Measurements from ENCODE around the gene PVRIG.
"Not testable (repeated sequence)": the region's sequence is repeated elsewhere in the genome, so short reads cannot be mapped to it uniquely, and the experiment has no call there.

PVRIG gene

GRCh38 chr7:100210805-100211204 lies 8.9 kb upstream of the PVRIG start:
- Mint-ChIP-seq H3K9me3 (no peaks in the 10 kb centered on the region), H3K4me1 (ENCODE audit: low read depth in 2 of 2) (peaks cover 32 to 47% of the 10 kb centered on the region in 2 donors), H3K36me3 (ENCODE audit: insufficient read depth) (peaks cover 3% of the 10 kb centered on the region), H3K27ac (peak overlapping the region; percentile 75 to 94), H3K27me3 (no peaks in the 10 kb centered on the region), H3K4me3 (no peak overlapping the region)
- ATAC-seq (replicated peaks) (no peak), DNase-seq (no peak)

GRCh38 chr7:100211342-100211780 lies 8.4 kb upstream of the PVRIG start:
- DNase-seq (peak; percentile 35 to 52 (median 42)), ATAC-seq (replicated peaks) (peak; percentile 94)
- Mint-ChIP-seq H3K27ac (peak overlapping the region; percentile 75 to 84), H3K4me1 (ENCODE audit: low read depth in 2 of 2) (peaks cover 32 to 47% of the 10 kb centered on the region in 2 donors), H3K9me3 (no peaks in the 10 kb centered on the region), H3K4me3 (peak overlapping the region; percentile 63 to 77), H3K36me3 (ENCODE audit: insufficient read depth) (peaks cover 3% of the 10 kb centered on the region), H3K27me3 (no peaks in the 10 kb centered on the region)

GRCh38 chr7:100212631-100213286 lies 7.0 kb upstream of the PVRIG start:
- no peak for DNase-seq
- H3K36me3 Mint-ChIP-seq (ENCODE audit: insufficient read depth) = peaks cover 8% of the 10 kb centered on the region
- peak overlapping the region; percentile 73 to 84 for H3K27ac Mint-ChIP-seq
- H3K4me1 Mint-ChIP-seq (ENCODE audit: low read depth in 2 of 2) = peaks cover 39 to 47% of the 10 kb centered on the region in 2 donors
- no peaks in the 10 kb centered on the region for H3K27me3 Mint-ChIP-seq
- H3K9me3 Mint-ChIP-seq = no peaks in the 10 kb centered on the region
- no peak overlapping the region for H3K4me3 Mint-ChIP-seq
- no peak for ATAC-seq (replicated peaks)

DNA sequence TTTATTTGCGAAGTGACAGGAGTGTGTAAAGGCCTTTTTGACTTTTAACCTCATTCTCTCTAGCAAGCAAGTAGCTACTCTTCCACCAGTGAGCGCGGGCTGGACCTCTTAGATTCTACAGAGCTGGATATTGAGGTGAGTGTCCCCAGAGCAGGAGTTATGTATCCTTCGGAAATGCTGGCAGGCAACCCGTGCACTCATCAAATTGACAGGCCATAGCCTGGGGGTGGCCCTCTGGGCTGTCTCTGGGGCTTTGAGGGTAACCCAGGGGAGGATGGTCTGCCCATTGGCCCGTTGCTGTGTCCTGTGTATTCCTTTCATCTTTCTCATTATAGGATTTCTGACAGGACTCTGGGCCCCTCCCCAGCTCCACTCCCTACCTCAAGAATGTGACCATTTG lies 6.1 kb upstream of the PVRIG start:
- no peaks in the 10 kb centered on the region for H3K9me3 Mint-ChIP-seq
- H3K4me1 Mint-ChIP-seq (ENCODE audit: low read depth in 2 of 2) = peaks cover 35 to 42% of the 10 kb centered on the region in 2 donors
- peaks cover 8% of the 10 kb centered on the region for H3K36me3 Mint-ChIP-seq (ENCODE audit: insufficient read depth)
- no peak for DNase-seq
- no peaks in the 10 kb centered on the region for H3K27me3 Mint-ChIP-seq
- H3K27ac Mint-ChIP-seq = no peak overlapping the region
- ATAC-seq (replicated peaks) = no peak
- no peak overlapping the region for H3K4me3 Mint-ChIP-seq

- peaks cover 12% of the 10 kb centered on the region for H3K36me3 Mint-ChIP-seq (ENCODE audit: insufficient read depth)
- peak overlapping the region in 1 of 2 donors; percentile 53 for H3K27ac Mint-ChIP-seq
- not testable (repeated sequence) for ATAC-seq (replicated peaks); H3K27me3 Mint-ChIP-seq; H3K4me3 Mint-ChIP-seq; DNase-seq; H3K9me3 Mint-ChIP-seq
- H3K4me1 Mint-ChIP-seq (ENCODE audit: low read depth in 2 of 2) = peaks cover 35 to 42% of the 10 kb centered on the region in 2 donors
These were observed 5.4 kb upstream of the PVRIG start for GRCh38 chr7:100214356-100214755.

- ATAC-seq (replicated peaks) = no peak
- Mint-ChIP-seq H3K4me3 (no peak overlapping the region), H3K9me3 (no peaks in the 10 kb centered on the region), H3K4me1 (ENCODE audit: low read depth in 2 of 2) (peaks cover 34 to 36% of the 10 kb centered on the region in 2 donors), H3K27me3 (no peaks in the 10 kb centered on the region), H3K36me3 (ENCODE audit: insufficient read depth) (peaks cover 26% of the 10 kb centered on the region), H3K27ac (peak overlapping the region in 1 of 2 donors; percentile 86)
- no peak for DNase-seq
These were observed 3.9 kb upstream of the PVRIG start for GRCh38 chr7:100215895-100216294.

- ATAC-seq (replicated peaks) (peak; percentile 4), DNase-seq (peak; percentile 76 to 81 (median 77))
- H3K27me3 Mint-ChIP-seq, H3K9me3 Mint-ChIP-seq: not testable (repeated sequence)
- Mint-ChIP-seq H3K36me3 (ENCODE audit: insufficient read depth) (peaks cover 46% of the 10 kb centered on the region), H3K27ac (peak overlapping the region; percentile 92 to 93), H3K4me1 (ENCODE audit: low read depth in 2 of 2) (peaks cover 45% of the 10 kb centered on the region in 2 donors), H3K4me3 (peak overlapping the region; percentile 83 to 86)
These were observed 1.8 kb upstream of the PVRIG start for GRCh38 chr7:100217934-100218333.

DNA sequence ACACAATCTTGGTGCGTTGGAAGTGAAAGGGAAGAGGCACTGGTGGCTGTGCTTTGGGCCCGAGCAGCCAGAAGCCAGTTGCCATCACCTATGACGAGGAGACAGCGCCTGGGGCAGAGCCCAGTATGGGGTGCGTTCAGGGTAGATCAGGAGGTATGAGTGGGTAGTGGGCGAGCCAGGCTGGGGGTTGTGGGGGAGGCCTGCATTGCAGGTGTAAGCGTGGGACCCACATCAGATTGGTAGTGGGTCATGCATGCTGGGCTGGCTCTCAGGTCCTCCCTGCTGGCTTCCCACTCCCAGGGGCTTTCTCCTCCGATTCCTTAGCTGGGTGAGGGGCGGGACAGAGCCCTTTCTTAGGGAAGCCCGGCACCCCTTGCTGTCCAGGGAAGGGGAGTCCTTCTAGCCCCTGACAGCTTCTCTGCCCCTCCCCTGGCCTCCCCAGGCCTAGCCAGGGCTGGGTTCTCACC lies 445 bp upstream of the PVRIG start:
- DNase-seq = no peak
- Mint-ChIP-seq H3K4me3 (peak overlapping the region; percentile 96 to 97), H3K36me3 (ENCODE audit: insufficient read depth) (peaks cover 59% of the 10 kb centered on the region), H3K27me3 (no peaks in the 10 kb centered on the region), H3K9me3 (no peaks in the 10 kb centered on the region), H3K27ac (peak overlapping the region; percentile 98 to 99), H3K4me1 (ENCODE audit: low read depth in 2 of 2) (peaks cover 53 to 56% of the 10 kb centered on the region in 2 donors)
- no peak for ATAC-seq (replicated peaks)

- H3K4me1 Mint-ChIP-seq (ENCODE audit: low read depth in 2 of 2) = peaks cover 60% of the 10 kb centered on the region in 2 donors
- no peaks in the 10 kb centered on the region for H3K9me3 Mint-ChIP-seq
- peaks cover 66% of the 10 kb centered on the region for H3K36me3 Mint-ChIP-seq (ENCODE audit: insufficient read depth)
- H3K27me3 Mint-ChIP-seq = no peaks in the 10 kb centered on the region
- peak overlapping the region; percentile 98 to 99 for H3K27ac Mint-ChIP-seq
- ATAC-seq (replicated peaks) = no peak
- peak overlapping the region; percentile 96 to 97 for H3K4me3 Mint-ChIP-seq
- DNase-seq = no peak
These were observed 959 bp downstream of the PVRIG start for GRCh38 chr7:100220586-100221230.

GRCh38 chr7:100221231-100221718 lies 1.5 kb downstream of the PVRIG start:
- H3K9me3 Mint-ChIP-seq = no peaks in the 10 kb centered on the region
- DNase-seq (peak; percentile 75 to 76 (median 75)), ATAC-seq (replicated peaks) (peak; percentile 70)
- H3K4me3 Mint-ChIP-seq = peak overlapping the region; percentile 96 to 97
- peaks cover 66% of the 10 kb centered on the region for H3K36me3 Mint-ChIP-seq (ENCODE audit: insufficient read depth)
- peaks cover 64 to 65% of the 10 kb centered on the region in 2 donors for H3K4me1 Mint-ChIP-seq (ENCODE audit: low read depth in 2 of 2)
- no peaks in the 10 kb centered on the region for H3K27me3 Mint-ChIP-seq
- H3K27ac Mint-ChIP-seq = peak overlapping the region; percentile 98 to 99

DNA sequence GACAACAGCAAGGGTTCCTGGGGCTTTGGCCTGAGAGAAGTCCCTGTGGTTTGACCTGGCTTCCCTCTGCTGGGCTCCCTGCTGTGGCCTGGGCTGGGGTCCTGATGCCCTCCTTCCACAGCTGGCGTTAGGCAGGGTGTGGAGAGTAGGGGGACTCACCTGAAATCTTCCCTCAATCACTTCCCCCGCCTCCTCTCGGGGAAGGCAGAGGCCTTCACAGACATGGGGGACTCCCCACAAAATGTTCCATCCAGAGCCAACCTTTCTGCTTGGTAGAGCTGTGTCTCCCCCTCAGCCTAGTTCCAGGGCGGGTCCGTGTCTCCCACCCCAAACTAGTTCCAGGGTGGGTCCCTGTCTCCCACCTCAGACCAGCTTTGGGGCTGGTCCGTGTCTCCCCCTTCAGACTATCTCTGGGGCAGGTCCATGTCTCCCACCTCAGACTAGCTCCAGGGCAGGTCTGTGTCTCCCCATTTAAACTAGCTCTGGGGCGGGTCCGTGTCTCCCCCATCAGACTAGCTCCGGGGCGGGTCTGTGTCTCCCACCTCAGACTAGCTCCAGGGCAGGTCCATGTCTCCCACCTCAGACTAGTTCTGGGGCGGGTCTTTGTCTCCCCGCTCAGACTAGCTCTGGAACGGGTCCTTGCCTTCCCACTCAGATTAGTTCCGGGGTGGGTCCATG lies 2.2 kb downstream of the PVRIG start:
- peak overlapping the region; percentile 96 to 97 for H3K4me3 Mint-ChIP-seq
- H3K9me3 Mint-ChIP-seq = no peaks in the 10 kb centered on the region
- H3K27me3 Mint-ChIP-seq = no peaks in the 10 kb centered on the region
- no peak for DNase-seq
- no peak for ATAC-seq (replicated peaks)
- H3K27ac Mint-ChIP-seq = peak overlapping the region; percentile 98 to 99
- H3K4me1 Mint-ChIP-seq (ENCODE audit: low read depth in 2 of 2) = peaks cover 66 to 68% of the 10 kb centered on the region in 2 donors
- H3K36me3 Mint-ChIP-seq (ENCODE audit: insufficient read depth) = peaks cover 70% of the 10 kb centered on the region

DNA sequence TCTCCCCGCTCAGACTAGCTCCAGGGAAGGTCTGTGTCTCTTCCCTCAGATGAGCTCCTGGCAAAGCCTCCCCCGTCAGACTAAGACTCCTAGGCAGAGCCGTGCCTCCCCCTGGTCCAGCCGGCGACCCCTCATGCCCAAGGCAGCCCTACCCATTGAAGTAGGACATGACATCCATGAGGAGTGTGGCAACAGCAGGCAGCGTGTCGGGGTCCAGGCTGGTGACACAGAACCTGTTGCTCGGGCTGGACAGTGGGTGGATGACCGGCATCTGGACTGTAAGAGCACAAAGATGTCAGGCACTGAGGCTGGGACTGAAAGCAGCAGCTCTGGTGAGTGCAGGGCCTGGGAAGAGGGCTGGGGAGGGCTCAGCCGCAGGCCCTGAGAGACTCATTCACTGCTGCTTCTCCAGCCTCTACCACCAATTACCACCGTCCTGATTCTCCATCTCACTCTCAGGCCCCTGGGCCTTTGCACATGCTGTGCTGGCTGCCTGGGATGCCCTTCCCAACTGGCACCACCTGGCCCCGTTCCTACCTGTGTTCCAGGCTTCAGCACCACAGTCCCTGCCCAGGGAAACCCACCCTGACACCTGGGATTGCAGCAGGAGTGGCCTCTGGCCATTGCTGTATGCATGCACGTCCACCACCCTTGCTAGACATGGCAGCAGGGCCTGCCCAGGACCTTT lies 2.8 kb downstream of the PVRIG start:
- Mint-ChIP-seq H3K4me1 (ENCODE audit: low read depth in 2 of 2) (peaks cover 61 to 62% of the 10 kb centered on the region in 2 donors), H3K27me3 (no peaks in the 10 kb centered on the region)

More for the DNA sequence above, 2.8 kb downstream of the PVRIG start:
- peaks cover 71% of the 10 kb centered on the region for H3K36me3 Mint-ChIP-seq (ENCODE audit: insufficient read depth)
- ATAC-seq (replicated peaks) (no peak), DNase-seq (no peak)
- peak overlapping the region; percentile 98 to 99 for H3K27ac Mint-ChIP-seq
- peak overlapping the region; percentile 96 to 97 for H3K4me3 Mint-ChIP-seq
- no peaks in the 10 kb centered on the region for H3K9me3 Mint-ChIP-seq
